Stromal cell of bone marrow (primary cell): Measurements from ENCODE around the gene SLC52A1.

Source experiments
- DNase-seq: peaks from one replicate; pipeline ENCODE4 v3.0.0-alpha.2; 2012; ENCODE audit warnings: low read depth

The SLC52A1 gene

GRCh38 chr17:4987767-4988567, 47.3 kb downstream of the SLC52A1 start:
- no peak for DNase-seq

- no peak for DNase-seq
These were observed 48.1 kb downstream of the SLC52A1 start, which contains the start of gene CAMTA2 for GRCh38 chr17:4986951-4987766. TSS of gene CAMTA2 (minus strand) at chr17:4987675. CDS start at chr17:4986222, 1,453 bp downstream.

GRCh38 chr17:4986403-4986802, 48.8 kb downstream of the SLC52A1 start:
- DNase-seq: no peak
